Activated naive CD4-positive, alpha-beta T cell treated with anti-CD3 and anti-CD28 coated beads, Interleukin-2, amount 10 ng/mL, durations not matched to agents 7 days and 5 days (primary cell): ENCODE measurements around the gene MCRS1.

Experiments
- CTCF ChIA-PET: fragments of 350-600 bp; sonication (Branson Sonifier 250); formaldehyde crosslinking; loops from one replicate; lab custom pipeline; 2021; ENCODE audit warnings: antibody characterized with exemption; lab: Charles Lee
- DNase-seq: peaks from one replicate; pipeline ENCODE4 v3.0.0-alpha.2; 2020
- H3K27ac Mint-ChIP-seq: one replicate; pipeline ENCODE4 v1.8.0; 2021; ENCODE audit warnings: mild to moderate bottlenecking, moderate library complexity, mixed read lengths
- H3K27me3 Mint-ChIP-seq: one replicate; pipeline ENCODE4 v1.8.0; 2021; ENCODE audit warnings: mild to moderate bottlenecking, mixed read lengths
- H3K36me3 Mint-ChIP-seq: one replicate; pipeline ENCODE4 v1.8.0; 2021; ENCODE audit warnings: mixed read lengths
- H3K4me1 Mint-ChIP-seq: one replicate; pipeline ENCODE4 v1.8.0; 2021; ENCODE audit warnings: mixed read lengths
- H3K4me3 Mint-ChIP-seq: one replicate; pipeline ENCODE4 v1.8.0; 2021; ENCODE audit warnings: mild to moderate bottlenecking, moderate library complexity, mixed read lengths
- H3K9me3 Mint-ChIP-seq: one replicate; pipeline ENCODE4 v1.8.0; 2021; ENCODE audit warnings: mixed read lengths

MCRS1 gene

GRCh38 chr12:49567302-49567610 is 686 bp downstream of the MCRS1 start:
- no peaks in the 10 kb centered on the region for H3K9me3 Mint-ChIP-seq
- H3K27me3 Mint-ChIP-seq: no peaks in the 10 kb centered on the region
- H3K4me3 Mint-ChIP-seq: peak overlapping the region; percentile 96
- CTCF ChIA-PET: interaction anchor here (1.0 to 6.4 kb wide), 4 partner anchors 13 to 209 kb away, joined by 3 to 42 read pairs (median 5); partner anchors contain the start of gene TMBIM6
- no peak for DNase-seq
- peaks cover 34% of the 10 kb centered on the region for H3K36me3 Mint-ChIP-seq
- H3K27ac Mint-ChIP-seq: peak overlapping the region; percentile 96
- peaks cover 66% of the 10 kb centered on the region for H3K4me1 Mint-ChIP-seq

- Mint-ChIP-seq H3K27me3 (no peaks in the 10 kb centered on the region), H3K4me1 (peaks cover 69% of the 10 kb centered on the region), H3K27ac (no peak overlapping the region), H3K36me3 (peaks cover 40% of the 10 kb centered on the region), H3K9me3 (no peaks in the 10 kb centered on the region), H3K4me3 (no peak overlapping the region)
- no peak for DNase-seq
- CTCF ChIA-PET: interaction anchor here (1.0 to 6.4 kb wide), 4 partner anchors 13 to 208 kb away, joined by 4 to 42 read pairs (median 5); no protein-coding TSS in a partner anchor
Observed at GRCh38 chr12:49566361-49566760, 1.6 kb downstream of the MCRS1 start.

GRCh38 chr12:49565406-49566265 is 2.3 kb downstream of the MCRS1 start:
- Mint-ChIP-seq H3K27ac (peak overlapping the region; percentile 83), H3K9me3 (no peaks in the 10 kb centered on the region), H3K4me3 (peak overlapping the region; percentile 48), H3K4me1 (peaks cover 68% of the 10 kb centered on the region), H3K27me3 (no peaks in the 10 kb centered on the region), H3K36me3 (peaks cover 44% of the 10 kb centered on the region)
- no peak for DNase-seq
- CTCF ChIA-PET: interaction anchor here (0.6 to 6.4 kb wide), 8 partner anchors 9 to 206 kb away, joined by 3 to 42 read pairs (median 4); partner anchors contain the start of gene PRPF40B

GRCh38 chr12:49564686-49565405 is 3.1 kb downstream of the MCRS1 start:
- peak; percentile 55 for DNase-seq
- Mint-ChIP-seq H3K4me3 (peak overlapping the region; percentile 48), H3K27ac (peak overlapping the region; percentile 83), H3K36me3 (peaks cover 48% of the 10 kb centered on the region), H3K9me3 (no peaks in the 10 kb centered on the region), H3K4me1 (peaks cover 71% of the 10 kb centered on the region), H3K27me3 (no peaks in the 10 kb centered on the region)
- CTCF ChIA-PET: interaction anchor here (0.6 to 6.4 kb wide), 7 partner anchors 8 to 206 kb away, joined by 3 to 42 read pairs (median 4); partner anchors contain the start of gene PRPF40B

- Mint-ChIP-seq H3K4me1 (peaks cover 71% of the 10 kb centered on the region), H3K9me3 (no peaks in the 10 kb centered on the region), H3K4me3 (peak overlapping the region; percentile 44), H3K27me3 (no peaks in the 10 kb centered on the region), H3K36me3 (peaks cover 51% of the 10 kb centered on the region), H3K27ac (peak overlapping the region; percentile 83)
- no peak for DNase-seq
- CTCF ChIA-PET: interaction anchor here (1.0 to 6.4 kb wide), 5 partner anchors 10 to 205 kb away, joined by 3 to 42 read pairs (median 4); partner anchors contain the start of gene PRPF40B
Observed at GRCh38 chr12:49563951-49564685, 3.8 kb downstream of the MCRS1 start.

- CTCF ChIA-PET: interaction anchor here (0.9 to 6.4 kb wide), 3 partner anchors 9 to 267 kb away, joined by 3 to 42 read pairs (median 3); no protein-coding TSS in a partner anchor
- Mint-ChIP-seq H3K27me3 (no peaks in the 10 kb centered on the region), H3K4me3 (no peak overlapping the region), H3K9me3 (no peaks in the 10 kb centered on the region), H3K4me1 (peaks cover 64% of the 10 kb centered on the region), H3K36me3 (peaks cover 51% of the 10 kb centered on the region), H3K27ac (no peak overlapping the region)
- no peak for DNase-seq
Observed at GRCh38 chr12:49562831-49563230, 5.1 kb downstream of the MCRS1 start.

- no peak for DNase-seq
- Mint-ChIP-seq H3K9me3 (no peaks in the 10 kb centered on the region), H3K4me1 (peaks cover 60% of the 10 kb centered on the region), H3K36me3 (peaks cover 51% of the 10 kb centered on the region), H3K27me3 (no peaks in the 10 kb centered on the region), H3K27ac (no peak overlapping the region), H3K4me3 (no peak overlapping the region)
- CTCF ChIA-PET: interaction anchor here (0.6 to 6.4 kb wide), 4 partner anchors 8 to 52 kb away, joined by 3 to 42 read pairs (median 3); no protein-coding TSS in a partner anchor
Observed at GRCh38 chr12:49562233-49562632, 5.7 kb downstream of the MCRS1 start.

- Mint-ChIP-seq H3K36me3 (peaks cover 59% of the 10 kb centered on the region), H3K27me3 (no peaks in the 10 kb centered on the region), H3K4me3 (no peak overlapping the region), H3K9me3 (no peaks in the 10 kb centered on the region), H3K27ac (peak overlapping the region; percentile 73), H3K4me1 (peaks cover 47% of the 10 kb centered on the region)
- CTCF ChIA-PET: interaction anchor here (0.8 to 0.9 kb wide), 2 partner anchors 20 to 203 kb away, joined by 3 to 4 read pairs; no protein-coding TSS in a partner anchor
- no peak for DNase-seq
Observed at GRCh38 chr12:49560695-49561094, 7.2 kb downstream of the MCRS1 start.

- H3K4me1 Mint-ChIP-seq: peaks cover 32% of the 10 kb centered on the region
- H3K4me3 Mint-ChIP-seq: no peak overlapping the region
- no peak overlapping the region for H3K27ac Mint-ChIP-seq
- no peaks in the 10 kb centered on the region for H3K9me3 Mint-ChIP-seq
- CTCF ChIA-PET: interaction anchor here (1.2 to 1.3 kb wide), 2 partner anchors 21 to 22 kb away, joined by 3 read pairs; no protein-coding TSS in a partner anchor
- H3K27me3 Mint-ChIP-seq: no peaks in the 10 kb centered on the region
- no peak for DNase-seq
- peaks cover 45% of the 10 kb centered on the region for H3K36me3 Mint-ChIP-seq
Observed at GRCh38 chr12:49559011-49559675, 8.8 kb downstream of the MCRS1 start.

- CTCF ChIA-PET: interaction anchor here (1.2 to 1.3 kb wide), 2 partner anchors 21 to 22 kb away, joined by 3 read pairs; no protein-coding TSS in a partner anchor
- DNase-seq: no peak
- Mint-ChIP-seq H3K9me3 (no peaks in the 10 kb centered on the region), H3K27ac (no peak overlapping the region), H3K4me3 (no peak overlapping the region), H3K4me1 (peaks cover 26% of the 10 kb centered on the region), H3K27me3 (no peaks in the 10 kb centered on the region), H3K36me3 (peaks cover 39% of the 10 kb centered on the region)
Observed at GRCh38 chr12:49558526-49558925, 9.4 kb downstream of the MCRS1 start.

- peaks cover 21% of the 10 kb centered on the region for H3K4me1 Mint-ChIP-seq
- peaks cover 32% of the 10 kb centered on the region for H3K36me3 Mint-ChIP-seq
- no peaks in the 10 kb centered on the region for H3K9me3 Mint-ChIP-seq
- no peaks in the 10 kb centered on the region for H3K27me3 Mint-ChIP-seq
- H3K4me3 Mint-ChIP-seq: no peak overlapping the region
- no peak overlapping the region for H3K27ac Mint-ChIP-seq
- no peak for DNase-seq
- CTCF ChIA-PET: interaction anchor here (1.2 to 1.3 kb wide), 2 partner anchors 22 to 23 kb away, joined by 3 read pairs; no protein-coding TSS in a partner anchor
Observed at GRCh38 chr12:49557917-49558215, 10.1 kb downstream of the MCRS1 start.

- Mint-ChIP-seq H3K27ac (no peak overlapping the region), H3K27me3 (peaks cover 5% of the 10 kb centered on the region), H3K9me3 (no peaks in the 10 kb centered on the region), H3K4me3 (no peak overlapping the region), H3K4me1 (peaks cover 18% of the 10 kb centered on the region), H3K36me3 (peaks cover 28% of the 10 kb centered on the region)
- CTCF ChIA-PET: interaction anchor here (1.1 to 1.2 kb wide), 2 partner anchors 8 to 23 kb away, joined by 3 read pairs; no protein-coding TSS in a partner anchor
- peak; percentile 14 for DNase-seq
Observed at GRCh38 chr12:49557187-49557916, 10.6 kb downstream of the MCRS1 start.
